OCI-LY7 (cell line): ENCODE data around the gene USP17L30. TPM values are rescaled to one million over a fixed set of nuclear protein-coding genes. Genes with fewer than 3 reads are reported as not detected.
"Not testable (repeated sequence)": the region's sequence is repeated elsewhere in the genome, so short reads cannot be mapped to it uniquely, and the experiment has no call there.

Experiments
- Bru-seq: library from RNA; stranded (reverse); fragments of 400-500 nt; gene quantifications from one replicate; lab custom pipeline; 2021; lab: Mats Ljungman, UMichigan
- BruChase-seq, 2 experiments: library from RNA; stranded (reverse); fragments of 400-500 nt; gene quantifications; one replicate each; lab custom pipeline; 2021; lab: Mats Ljungman, UMichigan
- BruUV-seq: library from RNA; stranded (reverse); fragments of 400-500 nt; replicated peaks from 2 replicates; lab custom pipeline; 2021; lab: Mats Ljungman, UMichigan
- CTCF ChIA-PET: fragments of 300-600 bp; sonication (Branson Sonifier 250); formaldehyde crosslinking; loops from one replicate; lab custom pipeline; 2022; ENCODE audit warnings: antibody characterized with exemption; ENCODE audit not compliant: unreplicated experiment; lab: Charles Lee
- POLR2A ChIA-PET: fragments of 300-600 bp; sonication (Branson Sonifier 250); formaldehyde crosslinking; loops from one replicate; lab custom pipeline; 2022; ENCODE audit warnings: antibody characterized with exemption; lab: Charles Lee
- DNase-seq: peaks from one replicate; pipeline ENCODE4 v3.0.0-alpha.2; 2015; ENCODE audit warnings: low spot score
- H2AFZ ChIP-seq: fragments of 200-600 bp; sonication (generic), shearing (Covaris generic); 2 replicates; pipeline ENCODE4 v1.6.1; 2014; ENCODE audit warnings: mild to moderate bottlenecking, antibody characterized with exemption, low read length, moderate library complexity
- H3K27ac ChIP-seq: fragments of 200-600 bp; sonication (generic); 2 replicates; pipeline ENCODE4 v1.5.1; 2014; ENCODE audit warnings: mixed run types, low read depth, mild to moderate bottlenecking, moderate library complexity, low read length, inconsistent platforms; ENCODE audit not compliant: poor library complexity, severe bottlenecking
- H3K36me3 ChIP-seq: fragments of 200-600 bp; sonication (generic); 2 replicates; pipeline ENCODE4 v1.6.1; 2014; ENCODE audit warnings: mild to moderate bottlenecking, antibody characterized with exemption, low read length, moderate library complexity, mixed read lengths; ENCODE audit not compliant: insufficient read depth
- H3K4me1 ChIP-seq: fragments of 200-600 bp; sonication (generic); 2 replicates; pipeline ENCODE4 v1.5.1; 2014; ENCODE audit warnings: mild to moderate bottlenecking, low read length; ENCODE audit not compliant: insufficient read depth, poor library complexity, severe bottlenecking
- H3K4me2 ChIP-seq: fragments of 200-600 bp; sonication (generic); 2 replicates; pipeline ENCODE4 v1.6.1; 2014; ENCODE audit warnings: mild to moderate bottlenecking, low read length
- H3K4me3 ChIP-seq: fragments of 200-600 bp; sonication (generic); 2 replicates; pipeline ENCODE4 v1.5.1; 2014; ENCODE audit warnings: mild to moderate bottlenecking, low read depth, low read length; ENCODE audit not compliant: poor library complexity, severe bottlenecking
- H3K79me2 ChIP-seq: fragments of 200-600 bp; sonication (generic); 2 replicates; pipeline ENCODE4 v1.6.1; 2016; ENCODE audit warnings: low read depth, mild to moderate bottlenecking, low read length, moderate library complexity, mixed read lengths; ENCODE audit not compliant: insufficient read depth
- H3K9me2 ChIP-seq: fragments of 200-600 bp; sonication (generic); 2 replicates; pipeline ENCODE4 v1.6.1; 2016; ENCODE audit warnings: mild to moderate bottlenecking, low read length, mixed read lengths; ENCODE audit not compliant: insufficient read depth
- H3K9me3 ChIP-seq: fragments of 200-600 bp; sonication (generic); 2 replicates; pipeline ENCODE4 v1.6.1; 2014; ENCODE audit warnings: mild to moderate bottlenecking, mixed run types, low read length, mixed read lengths
- H4K20me1 ChIP-seq: fragments of 200-600 bp; sonication (generic); 2 replicates; pipeline ENCODE4 v1.6.1; 2014; ENCODE audit warnings: mild to moderate bottlenecking, antibody characterized with exemption, low read length, moderate library complexity, mixed read lengths; ENCODE audit not compliant: insufficient read depth
- intact Hi-C: fragments of 100-400 bp; cut with micrococcal nuclease; formaldehyde crosslinking; loops from one replicate; pipeline ENCODE4 v1.10.0; 2022; ENCODE audit not compliant: unreplicated experiment
- long read RNA-seq: library from polyadenylated mRNA; stranded (forward); transcript quantifications from one replicate; pipeline ENCODE4 v2.0.0, GENCODE V29; 2022
- total RNA-seq, 2 experiments: library from RNA; depleted of rRNA in 1 of 2; stranded (reverse); fragments of >200 nt in 1 of 2; shearing (Covaris generic) in 1 of 2; gene quantifications; 2 replicates each; pipeline ENCODE4 v1.2.3, GENCODE V29; 2014 to 2022

The USP17L30 gene, protein sequence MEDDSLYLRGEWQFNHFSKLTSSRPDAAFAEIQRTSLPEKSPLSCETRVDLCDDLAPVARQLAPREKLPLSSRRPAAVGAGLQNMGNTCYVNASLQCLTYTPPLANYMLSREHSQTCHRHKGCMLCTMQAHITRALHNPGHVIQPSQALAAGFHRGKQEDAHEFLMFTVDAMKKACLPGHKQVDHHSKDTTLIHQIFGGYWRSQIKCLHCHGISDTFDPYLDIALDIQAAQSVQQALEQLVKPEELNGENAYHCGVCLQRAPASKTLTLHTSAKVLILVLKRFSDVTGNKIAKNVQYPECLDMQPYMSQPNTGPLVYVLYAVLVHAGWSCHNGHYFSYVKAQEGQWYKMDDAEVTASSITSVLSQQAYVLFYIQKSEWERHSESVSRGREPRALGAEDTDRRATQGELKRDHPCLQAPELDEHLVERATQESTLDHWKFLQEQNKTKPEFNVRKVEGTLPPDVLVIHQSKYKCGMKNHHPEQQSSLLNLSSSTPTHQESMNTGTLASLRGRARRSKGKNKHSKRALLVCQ
- total RNA-seq (2014; rRNA removed; shearing (Covaris generic)) (not detected in 2 replicates), total RNA-seq (2022) (not detected in 2 replicates), Bru-seq, nascent RNA (not detected), BruChase-seq, experiment 1, labeled RNA remaining after a 6-hour chase (not detected), BruChase-seq, experiment 2, labeled RNA remaining after a 2-hour chase (not detected)
- long read RNA-seq, result 0 reads

DNA sequence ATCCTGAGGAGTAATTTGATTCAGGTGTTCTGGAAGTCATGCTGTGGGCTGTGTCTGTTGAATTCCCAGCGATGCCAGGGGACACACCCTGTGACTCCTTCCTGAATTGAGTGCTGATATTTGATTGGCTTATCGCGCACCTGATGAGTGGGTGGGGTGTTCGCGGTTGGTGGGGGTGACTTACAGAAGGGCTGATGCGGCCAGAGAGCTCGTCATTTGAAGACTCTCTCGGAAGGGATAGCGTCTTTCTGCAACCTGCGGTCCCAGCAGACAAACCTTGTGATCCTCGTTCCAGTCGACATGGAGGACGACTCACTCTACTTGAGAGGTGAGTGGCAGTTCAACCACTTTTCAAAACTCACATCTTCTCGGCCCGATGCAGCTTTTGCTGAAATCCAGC is at the start of gene USP17L30:
TSS of gene USP17L30 (plus strand) at position 301 of the 400 bp plus-strand sequence. CDS start at position 301, 0 bp downstream.
- H3K4me2 ChIP-seq, POLR2A ChIA-PET, H3K36me3 ChIP-seq, intact Hi-C loops, H3K27ac ChIP-seq, BruUV-seq, H3K79me2 ChIP-seq, H2AFZ ChIP-seq, H4K20me1 ChIP-seq, H3K9me3 ChIP-seq, H3K4me3 ChIP-seq, DNase-seq, CTCF ChIA-PET, H3K9me2 ChIP-seq, H3K4me1 ChIP-seq: not testable (repeated sequence)

DNA sequence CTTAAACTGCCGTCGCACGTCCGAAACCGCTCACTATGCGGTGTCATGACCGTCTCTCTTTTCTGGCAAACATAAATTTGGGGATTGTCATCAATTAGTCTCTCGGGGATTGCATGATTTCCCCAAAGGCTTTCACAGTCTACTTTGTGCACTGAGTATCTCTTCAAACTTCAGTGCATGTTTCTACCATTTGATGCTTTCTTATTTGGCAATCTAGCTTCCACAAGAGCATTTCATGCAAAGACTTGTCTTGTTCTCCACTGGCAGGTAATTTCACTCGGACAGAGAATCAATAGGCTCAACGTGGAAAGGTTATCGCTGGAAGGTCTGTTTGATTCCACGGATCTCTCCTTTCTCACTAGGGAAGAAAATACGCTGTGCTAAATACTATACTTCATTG is 38.7 kb upstream of the USP17L30 start:
- H3K4me3 ChIP-seq, H3K4me1 ChIP-seq, CTCF ChIA-PET, H4K20me1 ChIP-seq, DNase-seq, H3K36me3 ChIP-seq, H3K9me3 ChIP-seq, POLR2A ChIA-PET, H3K4me2 ChIP-seq, H3K79me2 ChIP-seq, H2AFZ ChIP-seq, BruUV-seq, H3K9me2 ChIP-seq, intact Hi-C loops, H3K27ac ChIP-seq: not testable (repeated sequence)

DNA sequence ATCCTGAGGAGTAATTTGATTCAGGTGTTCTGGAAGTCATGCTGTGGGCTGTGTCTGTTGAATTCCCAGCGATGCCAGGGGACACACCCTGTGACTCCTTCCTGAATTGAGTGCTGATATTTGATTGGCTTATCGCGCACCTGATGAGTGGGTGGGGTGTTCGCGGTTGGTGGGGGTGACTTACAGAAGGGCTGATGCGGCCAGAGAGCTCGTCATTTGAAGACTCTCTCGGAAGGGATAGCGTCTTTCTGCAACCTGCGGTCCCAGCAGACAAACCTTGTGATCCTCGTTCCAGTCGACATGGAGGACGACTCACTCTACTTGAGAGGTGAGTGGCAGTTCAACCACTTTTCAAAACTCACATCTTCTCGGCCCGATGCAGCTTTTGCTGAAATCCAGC is 38.1 kb upstream of the USP17L30 start, which contains the start of gene USP17L24:
TSS of gene USP17L24 (plus strand) at position 301 of the 400 bp plus-strand sequence. CDS start at position 301, 0 bp downstream.
- H4K20me1 ChIP-seq, H3K4me1 ChIP-seq, BruUV-seq, H3K9me2 ChIP-seq, H2AFZ ChIP-seq, H3K79me2 ChIP-seq, DNase-seq, H3K4me3 ChIP-seq, H3K27ac ChIP-seq, CTCF ChIA-PET, H3K4me2 ChIP-seq, intact Hi-C loops, POLR2A ChIA-PET, H3K36me3 ChIP-seq, H3K9me3 ChIP-seq: not testable (repeated sequence)

DNA sequence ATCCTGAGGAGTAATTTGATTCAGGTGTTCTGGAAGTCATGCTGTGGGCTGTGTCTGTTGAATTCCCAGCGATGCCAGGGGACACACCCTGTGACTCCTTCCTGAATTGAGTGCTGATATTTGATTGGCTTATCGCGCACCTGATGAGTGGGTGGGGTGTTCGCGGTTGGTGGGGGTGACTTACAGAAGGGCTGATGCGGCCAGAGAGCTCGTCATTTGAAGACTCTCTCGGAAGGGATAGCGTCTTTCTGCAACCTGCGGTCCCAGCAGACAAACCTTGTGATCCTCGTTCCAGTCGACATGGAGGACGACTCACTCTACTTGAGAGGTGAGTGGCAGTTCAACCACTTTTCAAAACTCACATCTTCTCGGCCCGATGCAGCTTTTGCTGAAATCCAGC is 33.3 kb upstream of the USP17L30 start, which contains the start of gene USP17L25:
TSS of gene USP17L25 (plus strand) at position 301 of the 400 bp plus-strand sequence. CDS start at position 301, 0 bp downstream.
- CTCF ChIA-PET, H3K9me2 ChIP-seq, H2AFZ ChIP-seq, DNase-seq, POLR2A ChIA-PET, H3K79me2 ChIP-seq, H3K27ac ChIP-seq, H3K36me3 ChIP-seq, BruUV-seq, H4K20me1 ChIP-seq, H3K4me2 ChIP-seq, intact Hi-C loops, H3K4me3 ChIP-seq, H3K9me3 ChIP-seq, H3K4me1 ChIP-seq: not testable (repeated sequence)

DNA sequence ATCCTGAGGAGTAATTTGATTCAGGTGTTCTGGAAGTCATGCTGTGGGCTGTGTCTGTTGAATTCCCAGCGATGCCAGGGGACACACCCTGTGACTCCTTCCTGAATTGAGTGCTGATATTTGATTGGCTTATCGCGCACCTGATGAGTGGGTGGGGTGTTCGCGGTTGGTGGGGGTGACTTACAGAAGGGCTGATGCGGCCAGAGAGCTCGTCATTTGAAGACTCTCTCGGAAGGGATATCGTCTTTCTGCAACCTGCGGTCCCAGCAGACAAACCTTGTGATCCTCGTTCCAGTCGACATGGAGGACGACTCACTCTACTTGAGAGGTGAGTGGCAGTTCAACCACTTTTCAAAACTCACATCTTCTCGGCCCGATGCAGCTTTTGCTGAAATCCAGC is 28.6 kb upstream of the USP17L30 start, which contains the start of gene USP17L26:
TSS of gene USP17L26 (plus strand) at position 301 of the 400 bp plus-strand sequence. CDS start at position 301, 0 bp downstream.
- H3K9me2 ChIP-seq, intact Hi-C loops, H3K4me1 ChIP-seq, H2AFZ ChIP-seq, H3K36me3 ChIP-seq, H4K20me1 ChIP-seq, POLR2A ChIA-PET, DNase-seq, H3K4me3 ChIP-seq, H3K9me3 ChIP-seq, H3K4me2 ChIP-seq, H3K27ac ChIP-seq, CTCF ChIA-PET, BruUV-seq, H3K79me2 ChIP-seq: not testable (repeated sequence)

DNA sequence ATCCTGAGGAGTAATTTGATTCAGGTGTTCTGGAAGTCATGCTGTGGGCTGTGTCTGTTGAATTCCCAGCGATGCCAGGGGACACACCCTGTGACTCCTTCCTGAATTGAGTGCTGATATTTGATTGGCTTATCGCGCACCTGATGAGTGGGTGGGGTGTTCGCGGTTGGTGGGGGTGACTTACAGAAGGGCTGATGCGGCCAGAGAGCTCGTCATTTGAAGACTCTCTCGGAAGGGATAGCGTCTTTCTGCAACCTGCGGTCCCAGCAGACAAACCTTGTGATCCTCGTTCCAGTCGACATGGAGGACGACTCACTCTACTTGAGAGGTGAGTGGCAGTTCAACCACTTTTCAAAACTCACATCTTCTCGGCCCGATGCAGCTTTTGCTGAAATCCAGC is 23.8 kb upstream of the USP17L30 start, which contains the start of gene USP17L5:
TSS of gene USP17L5 (plus strand) at position 301 of the 400 bp plus-strand sequence. CDS start at position 301, 0 bp downstream.
- H4K20me1 ChIP-seq, BruUV-seq, DNase-seq, POLR2A ChIA-PET, H3K4me2 ChIP-seq, intact Hi-C loops, H3K9me2 ChIP-seq, H2AFZ ChIP-seq, H3K9me3 ChIP-seq, CTCF ChIA-PET, H3K4me3 ChIP-seq, H3K79me2 ChIP-seq, H3K27ac ChIP-seq, H3K4me1 ChIP-seq, H3K36me3 ChIP-seq: not testable (repeated sequence)
